HG02970 (cell line): ENCODE data around the gene ADAMTS9.

Experiments used
- ATAC-seq: cut with Tn5 transposase; IDR thresholded peaks from one replicate; pipeline ENCODE4 v1.9.1; 2021; ENCODE audit warnings: mild to moderate bottlenecking, moderate library complexity, moderate number of reproducible peaks; ENCODE audit not compliant: unreplicated experiment, low FRiP score

The ADAMTS9 gene

GRCh38 chr3:64621726-64622395 lies 65.9 kb downstream of the ADAMTS9 start:
- ATAC-seq, result no peak

- no peak for ATAC-seq
Observed at GRCh38 chr3:64621275-64621674, 66.5 kb downstream of the ADAMTS9 start.

DNA sequence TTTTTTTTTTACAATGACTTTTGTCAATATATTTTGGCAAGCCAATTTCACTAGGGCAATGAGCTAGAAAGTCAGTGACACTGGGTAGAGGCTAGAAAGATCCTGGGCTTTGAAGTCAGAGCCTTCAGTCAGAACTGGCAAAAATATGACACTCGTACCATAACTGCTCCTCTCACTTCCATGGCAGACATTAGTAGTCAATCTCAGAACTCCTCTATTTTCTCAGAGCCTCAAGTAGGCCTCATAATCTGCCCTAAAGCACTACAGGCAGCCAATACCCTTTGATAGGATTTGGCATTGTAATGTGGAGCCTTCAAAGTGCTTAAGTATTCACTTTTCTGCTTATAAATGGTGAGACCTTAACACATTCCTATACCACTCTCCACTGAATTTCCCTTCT lies 67.8 kb downstream of the ADAMTS9 start:
- no peak for ATAC-seq

GRCh38 chr3:64619216-64619615 lies 68.6 kb downstream of the ADAMTS9 start:
- ATAC-seq, result no peak

DNA sequence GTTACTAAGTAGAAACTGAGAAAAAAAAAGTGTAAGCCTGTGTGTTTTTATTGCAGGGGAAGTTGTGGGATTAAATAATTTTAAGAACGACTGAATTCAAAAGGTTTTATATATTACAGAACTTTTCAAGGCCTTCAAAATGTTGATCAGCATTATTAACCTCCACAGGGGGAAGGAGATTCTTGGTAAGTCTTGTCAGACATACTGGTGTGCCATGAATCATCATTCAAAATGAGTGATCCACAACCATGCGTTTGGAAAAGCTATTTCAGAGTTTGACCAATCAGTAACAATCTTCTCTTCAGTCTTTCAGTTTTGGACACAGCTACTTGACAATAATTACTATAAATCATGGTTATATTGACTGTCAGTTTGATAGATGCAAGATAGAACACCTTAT lies 70.2 kb downstream of the ADAMTS9 start:
- no peak for ATAC-seq

- ATAC-seq, result no peak
Observed at GRCh38 chr3:64616953-64617352, 70.8 kb downstream of the ADAMTS9 start.

GRCh38 chr3:64612916-64613526 lies 74.8 kb downstream of the ADAMTS9 start:
- no peak for ATAC-seq

DNA sequence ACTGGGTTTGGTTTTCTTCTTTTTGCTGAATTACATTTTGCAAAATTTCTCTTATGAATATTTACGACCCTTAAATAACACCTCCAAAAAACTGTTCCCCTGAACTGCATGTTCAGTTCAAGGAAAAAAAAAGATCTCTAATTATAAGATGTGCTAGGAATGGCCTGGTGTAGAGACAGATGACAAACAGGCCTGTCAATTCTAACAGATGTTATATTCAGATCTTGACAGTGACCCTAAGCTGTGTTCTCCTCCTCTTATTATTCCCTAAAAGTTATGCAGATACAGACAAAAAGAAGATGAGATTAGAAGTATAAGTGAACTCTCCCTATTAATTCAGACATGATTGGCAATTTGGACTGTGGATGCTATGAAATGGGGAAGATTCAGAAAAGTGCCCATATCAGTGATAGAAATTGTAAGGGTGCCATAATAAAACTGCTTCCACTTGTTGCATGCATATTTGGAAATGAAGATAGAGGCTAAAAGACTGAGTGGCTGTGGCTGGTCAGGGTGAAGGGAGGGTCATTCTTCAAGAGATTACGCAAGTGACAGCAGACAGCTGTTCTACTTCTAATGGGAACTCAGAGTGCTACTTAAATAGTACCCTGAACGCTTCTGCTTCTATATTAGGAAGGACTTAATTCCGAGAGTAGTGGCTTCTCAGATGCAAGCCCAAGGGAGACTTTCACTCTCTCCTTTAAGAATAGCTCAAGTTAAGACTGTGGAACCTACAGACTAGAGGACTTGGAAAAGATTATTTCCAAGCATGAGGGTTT lies 75.5 kb downstream of the ADAMTS9 start:
- no peak for ATAC-seq

DNA sequence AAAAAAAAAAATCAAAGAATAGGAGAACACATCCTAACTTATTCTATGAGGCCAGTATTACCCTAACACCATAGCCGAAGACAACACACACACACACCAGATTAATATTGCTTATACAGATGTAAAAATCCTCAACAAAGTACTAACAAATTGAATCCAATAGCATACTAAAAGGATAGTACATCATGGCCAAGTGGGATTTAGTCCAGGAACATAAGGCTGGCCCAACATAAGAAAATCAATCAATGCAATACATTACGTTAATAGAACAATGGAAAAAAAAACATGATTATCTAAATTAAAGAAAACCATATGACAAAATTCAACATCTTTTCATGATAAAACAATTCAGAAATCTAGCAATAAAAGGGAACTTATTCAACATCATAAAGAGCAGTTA lies 79.1 kb downstream of the ADAMTS9 start:
- ATAC-seq, result no peak

GRCh38 chr3:64607032-64607551 lies 80.7 kb downstream of the ADAMTS9 start:
- ATAC-seq, result no peak

DNA sequence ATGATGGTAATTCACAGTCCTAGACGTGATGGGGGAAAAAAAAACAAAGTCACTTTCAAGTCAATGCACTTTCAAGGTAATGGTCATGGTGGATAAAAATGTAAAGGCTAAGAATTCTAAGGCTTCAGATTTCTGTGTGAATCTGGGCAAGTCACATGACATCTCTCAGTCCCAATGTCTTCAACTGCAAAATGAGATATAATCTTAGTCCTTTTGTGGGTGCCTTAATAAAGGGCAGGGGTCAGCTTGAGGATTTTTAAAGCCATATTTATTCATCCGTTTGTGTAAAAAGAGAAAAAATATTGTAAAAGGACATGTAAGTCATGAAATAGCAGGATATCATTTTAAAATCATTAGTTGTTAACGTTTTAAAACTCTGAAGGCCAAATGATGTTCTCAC lies 83.5 kb downstream of the ADAMTS9 start:
- no peak for ATAC-seq

GRCh38 chr3:64601824-64602223 lies 86.0 kb downstream of the ADAMTS9 start:
- ATAC-seq, result no peak

- ATAC-seq, result no peak
Observed at GRCh38 chr3:64600246-64600950, 87.4 kb downstream of the ADAMTS9 start.

DNA sequence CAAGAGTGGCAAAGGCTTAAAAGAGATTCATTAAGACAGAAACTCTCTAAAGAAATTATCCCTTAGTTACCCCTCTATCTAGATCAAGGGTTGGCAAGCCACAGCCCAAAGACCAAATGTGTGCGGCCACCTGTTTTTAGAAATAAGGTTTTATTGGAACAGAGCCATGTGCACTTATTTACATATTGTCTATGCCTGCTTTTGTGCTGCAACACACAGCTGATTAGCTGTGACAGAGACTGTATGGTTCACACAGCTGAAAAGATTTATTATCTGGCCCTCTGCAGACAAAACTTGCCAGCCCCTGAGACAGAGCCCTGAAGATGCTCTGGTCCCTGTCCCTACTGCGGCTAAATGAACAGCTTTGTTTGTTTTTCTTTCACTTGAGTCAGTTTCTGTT lies 88.1 kb downstream of the ADAMTS9 start:
- no peak for ATAC-seq

GRCh38 chr3:64595253-64595694 lies 92.5 kb downstream of the ADAMTS9 start:
- ATAC-seq, result no peak

DNA sequence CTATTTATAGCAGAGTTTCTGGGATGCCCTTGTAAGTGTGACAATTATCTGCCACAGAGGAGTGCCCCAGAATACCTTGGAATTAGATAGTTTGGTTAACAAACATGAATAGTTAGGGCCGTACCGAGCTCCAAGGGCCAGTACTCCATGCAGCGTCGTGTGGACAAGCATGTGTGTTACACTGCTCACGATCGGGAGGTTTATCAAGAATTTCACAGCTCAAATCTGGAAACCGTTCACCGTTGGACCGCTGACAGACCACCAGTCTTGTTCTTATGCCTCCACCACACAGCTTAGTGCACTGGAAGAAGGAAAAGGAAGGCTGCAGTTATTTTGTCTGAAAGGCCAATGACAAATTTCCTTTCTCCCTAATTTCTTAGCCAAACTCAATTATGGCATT lies 93.7 kb downstream of the ADAMTS9 start:
- ATAC-seq, result no peak

- no peak for ATAC-seq
Observed at GRCh38 chr3:64593350-64593749, 94.5 kb downstream of the ADAMTS9 start.

DNA sequence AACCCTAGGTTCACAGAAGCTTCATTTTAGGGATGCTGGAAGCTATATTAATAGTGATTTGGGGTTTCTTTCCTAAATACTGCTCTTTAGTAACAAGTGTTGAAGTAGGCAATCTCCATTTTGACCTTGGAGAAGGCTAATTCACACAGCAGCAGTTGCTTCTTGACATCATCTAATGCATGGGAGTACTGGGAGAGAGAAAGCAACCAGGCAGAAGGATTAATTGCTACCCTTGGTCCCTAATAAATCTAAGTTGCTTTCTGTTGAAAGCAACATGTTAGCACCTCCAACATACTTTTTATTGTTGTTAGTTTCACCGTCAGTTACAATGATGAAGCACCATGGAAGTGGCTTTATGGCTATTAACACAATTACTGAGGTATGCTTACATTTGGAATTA lies 96.2 kb downstream of the ADAMTS9 start:
- no peak for ATAC-seq

- ATAC-seq, result no peak
Observed at GRCh38 chr3:64588380-64588779, 99.4 kb downstream of the ADAMTS9 start.

GRCh38 chr3:64586952-64587351 lies 100.8 kb downstream of the ADAMTS9 start:
- no peak for ATAC-seq

GRCh38 chr3:64584179-64584578 lies 103.6 kb downstream of the ADAMTS9 start:
- ATAC-seq, result no peak
